Measurements from ENCODE around the gene KIN.
A peak's percentile ranks its signal among the peaks of the same experiment; 100 is the strongest.
"Not testable (repeated sequence)": the region's sequence is repeated elsewhere in the genome, so short reads cannot be mapped to it uniquely, and the experiment has no call there.

KIN gene

DNA sequence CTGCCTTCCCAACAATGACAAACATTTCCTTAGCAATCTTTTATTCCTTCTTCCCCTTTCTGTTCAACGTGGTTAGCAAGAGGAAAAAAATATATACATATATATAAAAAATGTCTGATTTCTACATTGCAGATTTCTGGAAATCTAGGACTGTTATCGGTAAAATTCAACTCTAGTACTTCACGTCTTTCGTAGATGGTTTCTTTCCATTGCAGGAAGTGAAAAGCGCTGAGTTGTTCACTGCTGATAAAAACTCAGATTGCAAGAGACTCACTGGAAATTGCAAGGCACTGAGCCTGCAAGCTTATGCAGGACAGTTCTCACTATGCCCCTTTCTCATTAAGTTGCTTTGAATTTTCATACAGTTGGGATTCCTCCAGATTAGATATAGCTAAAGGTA is 23.9 kb downstream of the KIN start:
- TF ChIP-seq, protein P1, sequence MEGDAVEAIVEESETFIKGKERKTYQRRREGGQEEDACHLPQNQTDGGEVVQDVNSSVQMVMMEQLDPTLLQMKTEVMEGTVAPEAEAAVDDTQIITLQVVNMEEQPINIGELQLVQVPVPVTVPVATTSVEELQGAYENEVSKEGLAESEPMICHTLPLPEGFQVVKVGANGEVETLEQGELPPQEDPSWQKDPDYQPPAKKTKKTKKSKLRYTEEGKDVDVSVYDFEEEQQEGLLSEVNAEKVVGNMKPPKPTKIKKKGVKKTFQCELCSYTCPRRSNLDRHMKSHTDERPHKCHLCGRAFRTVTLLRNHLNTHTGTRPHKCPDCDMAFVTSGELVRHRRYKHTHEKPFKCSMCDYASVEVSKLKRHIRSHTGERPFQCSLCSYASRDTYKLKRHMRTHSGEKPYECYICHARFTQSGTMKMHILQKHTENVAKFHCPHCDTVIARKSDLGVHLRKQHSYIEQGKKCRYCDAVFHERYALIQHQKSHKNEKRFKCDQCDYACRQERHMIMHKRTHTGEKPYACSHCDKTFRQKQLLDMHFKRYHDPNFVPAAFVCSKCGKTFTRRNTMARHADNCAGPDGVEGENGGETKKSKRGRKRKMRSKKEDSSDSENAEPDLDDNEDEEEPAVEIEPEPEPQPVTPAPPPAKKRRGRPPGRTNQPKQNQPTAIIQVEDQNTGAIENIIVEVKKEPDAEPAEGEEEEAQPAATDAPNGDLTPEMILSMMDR (IDR thresholded peaks at IDR 0.05; ENCODE audit: low read length, missing control alignments), result no peak
- no peak overlapping the region for H3K4me3 ChIP-seq (replicated peaks; ENCODE audit: low read depth, low read length)
- DNase-seq (ENCODE audit: low read depth), result peak; percentile 48

DNA sequence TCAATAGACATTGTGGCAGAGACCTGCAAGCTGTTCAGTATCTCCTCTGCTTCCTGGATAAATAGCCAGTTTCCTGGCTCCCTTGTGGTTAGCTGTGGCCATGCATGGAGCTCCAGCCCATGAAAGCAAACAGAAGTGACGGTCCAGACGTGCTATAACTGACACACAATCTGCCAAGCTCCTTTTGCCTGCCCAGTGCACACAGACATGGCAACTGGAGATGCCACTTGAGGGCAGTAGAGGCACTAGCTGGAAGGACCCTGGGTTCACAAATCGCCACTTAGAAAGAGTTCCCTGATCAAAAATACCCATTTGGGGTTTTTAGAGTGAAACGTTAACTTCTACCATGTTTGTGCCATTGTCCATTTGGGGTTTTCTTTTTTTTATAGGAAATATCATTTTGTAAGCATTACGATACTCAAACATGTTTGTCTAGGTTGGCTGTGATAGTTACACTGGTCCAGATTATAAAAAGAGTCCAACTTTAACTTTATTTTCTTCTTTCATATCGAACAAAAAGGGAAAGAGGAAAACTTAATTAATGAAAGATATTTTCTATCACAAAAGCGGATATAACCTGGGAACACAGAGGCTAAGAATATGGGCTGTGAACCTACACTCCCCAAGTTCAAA is 31.3 kb downstream of the KIN start:
- peak; percentile 49 for DNase-seq (ENCODE audit: low read depth)
- TF ChIP-seq, protein P1 (IDR thresholded peaks at IDR 0.05; ENCODE audit: low read length, missing control alignments), result peak; percentile 65

DNA sequence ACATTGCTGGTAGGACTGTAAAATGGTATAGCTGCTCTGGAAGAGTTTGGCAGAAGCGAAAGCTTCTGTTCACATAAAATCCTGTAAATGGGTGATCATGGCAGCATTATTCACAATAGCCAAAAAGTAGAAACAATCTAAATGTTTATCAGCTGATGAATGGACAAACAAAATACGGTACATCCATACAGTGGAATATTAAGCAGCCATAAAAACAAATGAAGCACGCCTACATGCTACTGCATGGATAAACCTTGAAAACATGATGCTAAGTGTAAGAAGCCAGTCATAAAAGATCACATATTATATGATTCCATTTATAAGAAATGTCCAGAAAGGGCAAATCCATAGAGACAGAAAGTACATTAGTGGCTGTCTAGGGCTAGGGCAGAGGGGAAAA is 32.7 kb downstream of the KIN start:
- TF ChIP-seq, protein P1 (IDR thresholded peaks at IDR 0.05; ENCODE audit: low read length, missing control alignments), result no peak
- DNase-seq (ENCODE audit: low read depth), result no peak
- H3K4me3 ChIP-seq (replicated peaks; ENCODE audit: low read depth, low read length), result no peak overlapping the region

More for the DNA sequence above, 31.3 kb downstream of the KIN start:
- no peak overlapping the region for H3K4me3 ChIP-seq (replicated peaks; ENCODE audit: low read depth, low read length)

DNA sequence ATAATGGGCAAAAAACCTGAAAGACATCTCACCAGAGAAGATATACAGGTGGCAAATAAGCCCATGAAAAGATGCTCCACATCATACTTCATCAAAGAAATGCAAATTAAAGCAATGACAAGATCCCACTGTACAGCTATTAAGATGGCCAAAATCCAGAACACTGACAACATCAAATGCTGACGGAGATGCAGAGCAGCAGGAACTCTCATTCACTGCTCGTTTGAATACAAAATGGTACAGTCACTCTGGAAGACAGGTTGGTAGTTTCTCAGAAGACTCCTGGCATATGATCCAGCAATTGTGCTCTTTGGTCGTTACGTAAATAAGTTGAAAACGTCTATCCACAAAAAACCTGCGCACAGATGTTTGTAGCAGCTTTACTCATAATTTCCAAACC is 35.5 kb downstream of the KIN start:
- no peak for DNase-seq (ENCODE audit: low read depth)
- TF ChIP-seq, protein P1 (IDR thresholded peaks at IDR 0.05; ENCODE audit: low read length, missing control alignments), result no peak
- no peak overlapping the region for H3K4me3 ChIP-seq (replicated peaks; ENCODE audit: low read depth, low read length)

DNA sequence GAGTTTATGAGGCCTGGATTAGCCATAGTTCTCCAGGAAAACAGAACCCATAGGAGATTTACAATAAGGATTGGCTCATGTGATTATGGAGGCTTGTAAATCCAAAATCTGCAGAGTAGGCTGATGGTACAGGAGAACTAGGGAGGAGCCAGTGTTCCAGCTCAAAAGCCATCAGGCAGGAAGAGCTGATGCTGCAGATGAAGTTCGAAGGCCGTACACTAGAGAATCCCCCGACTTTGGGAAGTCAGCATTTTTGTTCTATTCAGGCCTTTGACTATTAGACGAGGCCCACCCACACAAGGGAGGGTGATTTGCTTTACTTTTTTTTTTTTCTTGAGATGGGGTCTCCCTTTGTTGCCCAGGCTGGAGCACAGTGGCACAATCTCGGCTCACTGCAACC is 37.6 kb downstream of the KIN start:
- DNase-seq (ENCODE audit: low read depth), result no peak
- TF ChIP-seq, protein P1 (IDR thresholded peaks at IDR 0.05; ENCODE audit: low read length, missing control alignments), result no peak
- no peak overlapping the region for H3K4me3 ChIP-seq (replicated peaks; ENCODE audit: low read depth, low read length)

DNA sequence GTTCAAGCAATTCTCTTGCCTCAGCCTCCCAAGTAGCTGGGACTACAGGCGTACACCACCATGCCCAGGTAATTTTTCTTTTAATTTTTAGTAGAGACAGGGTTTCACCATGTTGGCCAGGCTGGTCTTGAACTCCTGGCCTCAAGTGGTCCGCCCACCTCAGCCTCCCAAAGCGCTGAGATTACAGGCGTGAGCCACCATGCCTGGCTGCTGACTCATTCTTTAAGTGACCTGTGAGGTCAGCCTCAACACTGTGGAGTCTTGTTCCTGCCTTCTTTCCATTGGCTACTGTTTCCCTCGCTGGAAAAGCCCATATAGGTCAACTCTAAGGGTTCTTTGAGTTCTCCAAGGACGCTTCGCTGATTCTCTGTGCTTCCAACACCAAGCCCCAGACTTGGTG is 39.2 kb downstream of the KIN start:
- H3K4me3 ChIP-seq (replicated peaks; ENCODE audit: low read depth, low read length), result not testable (repeated sequence)

DNA sequence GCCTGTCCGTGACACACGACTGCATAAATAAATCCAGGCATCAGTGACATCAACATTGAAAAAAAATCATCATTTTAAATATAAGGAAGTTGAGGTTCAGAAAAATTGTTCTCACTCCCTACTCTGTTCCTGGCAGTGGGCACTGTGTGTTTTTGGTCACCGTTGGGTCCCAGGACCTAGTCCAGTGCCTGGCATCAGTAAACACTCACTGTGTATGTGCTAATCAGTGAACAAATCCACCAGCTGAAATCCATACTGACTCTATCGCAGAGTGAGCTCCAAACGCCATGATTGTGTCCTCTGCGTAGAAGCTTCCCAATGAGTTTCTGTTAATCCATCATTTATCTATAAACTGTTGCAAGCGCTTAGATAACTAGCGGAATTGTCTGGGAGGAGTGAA is 43.5 kb downstream of the KIN start:
- no peak overlapping the region for H3K4me3 ChIP-seq (replicated peaks; ENCODE audit: low read depth, low read length)
- no peak for DNase-seq (ENCODE audit: low read depth)
- TF ChIP-seq, protein P1 (IDR thresholded peaks at IDR 0.05; ENCODE audit: low read length, missing control alignments), result no peak

More for the DNA sequence above, 39.2 kb downstream of the KIN start:
- not testable (repeated sequence) for DNase-seq (ENCODE audit: low read depth)
